ENCODE data around the gene SMS.
"Not testable (repeated sequence)": the region's sequence is repeated elsewhere in the genome, so short reads cannot be mapped to it uniquely, and the experiment has no call there.

SMS gene

DNA sequence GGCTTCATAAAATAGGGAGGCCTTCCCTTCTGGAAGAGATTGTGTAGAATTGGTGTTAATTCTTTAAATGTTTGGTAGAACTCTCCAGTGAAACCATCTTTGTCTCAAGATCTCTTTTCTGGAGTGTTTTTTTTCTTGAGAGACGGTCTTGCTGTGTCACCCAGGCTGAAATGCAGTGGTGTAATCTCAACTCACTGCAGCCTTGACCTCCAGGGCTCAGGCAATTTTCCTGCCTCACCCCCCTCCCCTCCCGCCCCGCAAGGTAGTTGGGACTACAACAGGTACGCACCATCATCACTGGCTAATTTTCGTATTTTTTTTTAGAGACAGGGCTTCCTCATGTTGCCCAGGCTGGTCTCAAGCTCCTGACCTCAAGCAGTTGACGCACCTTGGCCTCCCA lies 12.1 kb downstream of the SMS start:
- no peak for DNase-seq

GRCh38 chrX:21953195-21953830 lies 12.8 kb downstream of the SMS start:
- DNase-seq, result not testable (repeated sequence)

DNA sequence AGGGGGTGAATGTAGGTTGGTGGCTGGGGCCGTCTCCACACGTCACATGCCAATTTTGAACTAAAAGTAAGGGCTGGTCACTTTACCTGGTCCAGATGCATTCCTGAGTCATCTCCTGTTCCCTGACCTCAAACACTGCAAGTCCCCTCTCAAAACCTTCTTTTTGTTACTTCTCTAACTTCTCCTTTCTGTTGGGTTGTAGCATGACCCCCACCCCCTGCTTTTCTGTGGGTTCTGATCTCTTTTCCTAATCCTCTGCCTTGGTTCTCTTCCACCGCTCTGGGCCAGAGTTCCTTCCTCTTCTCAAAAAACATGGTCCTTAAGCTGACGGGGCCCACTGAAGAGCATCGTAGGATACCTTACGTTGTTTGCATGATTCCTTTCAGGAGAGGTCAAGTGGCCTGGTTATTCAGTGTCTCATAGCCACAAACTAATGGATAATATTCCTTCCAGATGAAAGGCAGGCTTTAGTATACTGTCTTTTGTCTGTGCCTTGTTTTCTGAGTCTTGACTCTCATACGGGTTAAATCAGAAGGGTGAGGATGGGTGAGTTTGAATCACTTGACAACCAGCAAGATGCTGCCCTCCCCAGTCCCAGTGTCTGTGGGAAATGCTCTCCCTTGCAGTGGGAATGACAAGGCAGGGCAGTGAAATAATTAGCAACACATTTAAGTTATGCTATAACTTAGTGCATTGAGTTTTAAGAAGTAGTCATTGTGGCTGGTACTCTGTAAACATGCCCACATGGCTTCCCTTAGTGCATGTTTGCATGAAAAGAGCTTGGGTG lies 15.1 kb downstream of the SMS start:
- DNase-seq, result no peak

DNA sequence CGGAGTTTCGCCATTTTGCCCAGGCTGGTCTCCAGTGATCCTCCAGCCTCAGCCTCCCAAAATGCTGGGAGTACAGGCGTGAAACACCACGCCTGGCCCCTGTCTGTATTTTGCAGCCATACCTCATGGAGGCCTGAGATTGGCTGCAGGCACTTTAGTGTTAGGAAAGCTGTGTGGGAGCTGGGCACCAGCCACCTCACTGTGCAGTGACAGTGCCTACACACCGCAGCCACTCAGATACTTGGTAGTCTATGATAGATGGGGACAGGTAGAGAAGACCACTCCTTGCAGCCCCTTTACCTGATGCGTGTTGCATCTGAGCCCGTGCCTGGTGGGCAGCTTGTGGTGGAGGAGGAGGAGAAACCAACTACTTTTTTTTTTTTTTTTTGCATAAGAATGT lies 16.3 kb downstream of the SMS start:
- no peak for DNase-seq

GRCh38 chrX:21958187-21958586 lies 17.7 kb downstream of the SMS start:
- DNase-seq, result no peak

GRCh38 chrX:21958916-21959315 lies 18.4 kb downstream of the SMS start:
- DNase-seq, result no peak

DNA sequence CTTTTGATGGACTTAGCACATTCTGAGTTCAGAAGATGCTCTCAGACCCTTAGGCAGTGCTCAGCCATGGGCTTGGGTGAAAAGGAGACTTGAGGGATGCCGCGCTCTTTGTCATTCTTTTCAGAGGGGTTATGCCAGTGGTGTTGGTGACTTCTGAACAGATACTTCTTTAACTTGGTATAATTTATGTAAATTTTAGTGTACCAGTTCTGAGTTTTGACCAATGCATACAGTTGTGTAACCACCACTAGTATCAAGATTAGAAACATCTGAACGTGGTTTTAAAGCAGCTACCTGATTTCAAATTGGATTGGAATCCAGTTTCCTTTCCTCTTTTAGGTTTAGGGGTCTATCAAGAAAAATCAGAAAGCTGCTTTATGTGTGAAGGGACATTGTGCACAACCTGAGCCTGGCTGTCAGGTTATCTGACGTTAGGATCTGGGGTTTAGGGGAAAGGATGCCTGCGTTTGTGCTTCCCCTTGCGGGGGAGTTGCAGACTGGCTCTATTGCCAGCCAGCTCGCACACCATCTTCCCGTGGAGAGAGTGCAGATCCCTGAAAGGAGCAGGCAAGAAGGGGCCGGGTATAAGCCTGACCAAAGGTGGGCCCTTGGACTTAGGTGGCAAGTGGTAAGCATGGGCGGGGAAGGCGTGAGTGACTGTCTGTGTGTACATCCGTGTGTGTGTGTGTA lies 19.0 kb downstream of the SMS start:
- no peak for DNase-seq

- no peak for DNase-seq
Observed at GRCh38 chrX:21960569-21961541, 20.3 kb downstream of the SMS start.

DNA sequence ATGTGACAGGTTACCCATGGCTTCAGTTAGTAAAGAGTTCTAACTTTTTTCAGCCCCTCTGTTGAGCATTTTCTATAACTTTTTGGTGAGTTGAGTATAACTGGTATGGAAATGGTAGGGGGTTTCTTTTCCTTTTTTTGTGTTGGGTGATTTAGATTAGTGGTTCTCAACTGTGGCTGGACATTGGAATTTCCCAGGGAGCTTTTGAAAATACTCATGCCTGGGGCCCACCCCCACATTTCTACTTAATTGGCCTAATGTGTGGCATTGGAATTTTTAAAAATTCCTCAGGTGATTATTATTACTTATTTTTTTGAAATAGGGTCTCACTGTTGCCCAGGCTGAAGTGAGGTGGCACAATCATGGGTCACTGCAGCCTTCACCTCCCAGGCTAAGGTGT lies 21.9 kb downstream of the SMS start:
- no peak for DNase-seq

DNA sequence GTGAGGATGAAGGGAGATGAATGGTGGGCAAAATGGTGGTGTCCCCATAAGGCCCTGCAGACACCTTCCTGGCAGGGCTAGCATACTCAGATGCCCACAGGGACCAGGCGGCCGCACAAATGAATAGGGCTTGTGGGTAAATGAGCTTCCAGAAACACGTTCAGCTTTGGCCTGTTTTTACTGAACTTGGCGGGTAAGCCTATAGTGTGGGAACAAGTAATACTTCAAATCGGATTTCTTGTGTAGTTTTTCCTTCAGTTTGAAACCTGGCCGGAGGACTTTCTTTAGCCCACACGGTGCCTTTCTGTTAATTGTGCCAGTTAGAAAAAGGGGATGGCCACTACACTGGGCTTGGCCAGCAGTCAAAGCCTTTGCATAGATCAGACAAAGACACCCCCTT lies 22.8 kb downstream of the SMS start:
- no peak for DNase-seq

- no peak for DNase-seq
Observed at GRCh38 chrX:21963731-21964405, 23.4 kb downstream of the SMS start.

DNA sequence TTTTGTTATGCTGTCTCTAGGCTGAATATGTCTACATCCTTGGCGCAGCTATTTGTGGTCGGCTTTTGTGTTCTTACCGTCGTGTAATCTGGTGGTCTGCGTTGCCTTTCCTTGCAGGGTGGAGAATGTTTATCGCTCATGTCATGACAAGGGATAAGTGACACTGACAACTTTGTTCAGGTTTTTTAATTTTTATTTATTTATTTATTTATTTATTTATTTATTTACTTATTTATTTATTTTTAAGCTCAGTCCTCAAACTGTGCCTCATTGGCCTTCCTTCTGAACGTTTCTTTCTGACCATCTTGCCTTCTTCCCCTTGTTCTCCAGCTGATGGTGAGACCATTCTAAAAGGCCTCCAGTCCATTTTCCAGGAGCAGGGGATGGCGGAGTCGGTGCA lies 26.4 kb downstream of the SMS start:
- no peak for DNase-seq

DNA sequence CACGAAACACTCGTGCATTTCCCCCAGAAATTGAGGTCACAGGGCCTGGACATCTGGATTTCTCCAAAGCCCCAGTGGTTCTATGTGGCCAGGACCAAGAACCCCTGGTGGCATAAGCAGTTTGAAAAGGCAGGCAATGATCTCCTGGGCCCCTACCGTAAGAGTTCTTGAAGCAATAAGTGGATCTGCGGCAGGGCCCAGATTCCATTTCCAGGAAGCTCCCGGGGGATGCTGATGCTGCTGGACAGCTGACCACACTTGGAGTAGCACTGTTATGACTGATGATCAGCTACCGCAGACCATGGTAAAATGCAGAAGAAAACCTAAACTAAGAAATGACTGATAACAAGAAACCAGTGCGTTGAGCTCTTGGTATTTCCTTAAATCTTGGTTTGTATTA lies 27.8 kb downstream of the SMS start:
- no peak for DNase-seq

- DNase-seq, result no peak
Observed at GRCh38 chrX:21970326-21970725, 29.8 kb downstream of the SMS start.

DNA sequence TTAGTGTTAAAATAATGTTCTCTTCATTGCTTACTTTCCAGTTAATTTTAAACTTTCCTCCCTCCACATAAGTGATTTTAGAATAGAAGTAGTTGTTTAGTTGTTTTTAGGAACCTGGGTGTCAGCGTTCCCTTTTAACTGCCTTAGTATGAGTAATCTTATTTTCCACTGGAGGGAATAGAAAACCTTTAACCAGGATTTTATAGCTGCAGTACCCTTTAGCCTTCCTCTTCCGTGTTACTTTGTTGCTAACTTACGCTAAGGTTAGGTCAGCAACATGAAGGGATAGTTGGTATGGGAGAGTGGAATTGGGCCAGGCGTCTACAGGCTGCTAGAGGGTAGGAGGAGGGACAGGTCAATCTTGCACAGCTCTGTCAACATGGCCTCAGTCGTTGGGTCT lies 31.5 kb downstream of the SMS start:
- DNase-seq, result no peak

DNA sequence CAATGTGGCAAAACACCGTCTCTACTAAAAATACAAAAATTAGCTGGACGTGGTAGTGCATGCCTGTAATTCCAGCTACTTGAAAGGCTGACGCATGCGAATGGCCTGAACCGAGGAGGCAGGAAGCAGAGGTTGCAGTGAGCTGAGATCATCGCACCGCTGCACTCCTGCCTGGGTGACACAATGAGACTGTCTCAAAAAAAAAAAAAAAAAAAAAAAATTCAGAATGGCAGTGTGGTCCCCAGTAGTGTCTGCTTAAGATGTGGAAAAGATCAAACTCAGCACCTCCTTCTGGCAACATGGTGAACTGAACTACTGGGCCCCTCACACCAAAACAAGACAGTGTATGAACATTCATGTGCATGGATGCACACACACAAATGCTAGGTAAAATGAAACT lies 32.2 kb downstream of the SMS start:
- no peak for DNase-seq

DNA sequence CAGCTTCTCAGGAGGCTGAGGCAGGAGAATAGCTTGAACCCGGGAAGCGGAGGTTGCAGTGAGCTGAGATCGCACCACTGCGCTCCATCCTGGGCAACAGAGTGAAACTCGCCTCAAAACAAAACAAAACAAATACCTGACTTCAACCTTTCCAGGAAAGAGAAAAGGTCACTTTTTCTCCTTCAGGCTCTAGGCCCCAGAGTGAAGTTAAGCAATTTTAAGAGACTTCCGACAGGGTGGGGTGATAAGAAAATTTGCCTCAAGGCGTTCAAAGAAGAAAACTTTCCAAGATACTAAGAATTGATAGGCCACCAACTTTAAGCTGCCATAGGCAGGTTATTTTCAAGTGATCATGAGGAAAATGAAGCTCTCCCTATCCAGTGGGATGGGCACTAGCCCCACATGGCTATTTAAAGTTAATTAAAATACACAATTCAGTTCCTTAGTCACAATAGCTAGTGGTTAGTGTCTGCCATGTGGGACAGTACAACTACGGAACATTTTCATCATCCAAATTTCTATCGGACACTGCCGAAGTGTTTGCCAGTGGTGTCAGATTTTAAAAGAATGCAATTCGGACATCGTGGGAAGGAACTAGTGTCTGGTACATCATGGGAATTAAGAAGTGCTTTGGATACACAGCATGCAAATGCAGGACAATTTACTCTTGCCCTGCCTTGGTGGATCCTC lies 33.0 kb downstream of the SMS start:
- DNase-seq, result no peak

DNA sequence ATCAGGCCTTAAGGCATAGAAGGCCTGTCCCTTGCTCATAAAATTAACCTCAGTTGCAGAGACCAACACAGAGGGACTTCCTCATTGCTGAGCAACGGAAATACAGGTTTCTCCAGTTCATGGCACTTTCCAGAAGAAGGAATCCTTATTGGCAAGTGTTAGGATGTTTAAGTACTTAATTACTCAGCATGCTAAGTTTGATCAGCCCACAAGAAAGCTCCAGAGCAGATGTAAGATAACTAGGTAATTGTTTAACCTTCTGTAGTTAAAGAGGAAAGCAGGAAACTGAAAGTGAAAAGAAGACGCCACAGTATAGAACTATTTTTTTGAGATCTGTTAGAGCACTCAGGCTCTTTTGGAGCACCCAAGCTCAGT lies 33.5 kb downstream of the SMS start:
- no peak for DNase-seq

- DNase-seq, result no peak
Observed at GRCh38 chrX:21975242-21975641, 34.7 kb downstream of the SMS start.

DNA sequence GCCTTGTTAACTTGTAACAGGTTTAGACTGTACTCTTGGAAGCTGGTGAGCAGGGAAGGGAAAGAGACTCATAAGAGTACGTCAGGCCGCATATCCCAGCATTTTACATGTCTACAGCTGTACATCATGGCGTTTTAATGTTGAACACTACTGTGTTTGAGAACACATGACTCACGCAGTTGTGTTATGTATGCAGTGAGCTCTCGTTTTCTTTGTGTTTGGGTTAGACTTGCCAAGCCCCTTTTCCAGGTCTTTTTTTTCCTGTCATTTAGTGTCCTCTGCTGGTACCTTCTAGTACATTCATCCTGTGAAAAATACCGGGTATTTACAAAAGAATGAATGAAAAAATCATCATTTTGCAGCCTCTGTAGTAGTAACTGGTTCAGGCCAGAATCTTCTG lies 35.3 kb downstream of the SMS start:
- no peak for DNase-seq

DNA sequence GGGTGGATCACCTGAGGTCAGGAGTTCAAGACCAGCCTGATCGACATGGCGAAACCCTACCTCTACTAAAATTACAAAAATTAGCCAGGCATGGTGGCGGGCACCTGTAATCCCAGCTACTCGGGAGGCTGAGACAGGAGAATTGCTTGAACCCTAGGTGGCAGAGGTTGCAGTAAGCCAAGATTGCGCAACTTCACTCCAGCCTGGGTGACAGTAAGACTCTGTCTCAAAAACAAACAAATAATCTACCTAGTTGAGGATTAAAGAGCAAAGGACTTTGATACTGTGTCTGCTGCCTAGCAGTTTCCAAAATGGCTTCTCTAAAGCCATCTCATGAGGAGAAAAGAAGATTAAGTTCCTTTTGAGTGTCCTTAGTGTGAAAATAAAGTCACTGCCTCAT lies 37.8 kb downstream of the SMS start:
- no peak for DNase-seq

GRCh38 chrX:21982311-21982710 lies 41.8 kb downstream of the SMS start:
- DNase-seq, result no peak
